Stimulated activated CD4-positive, alpha-beta T cell treated with anti-CD3 and anti-CD28 coated beads, Interleukin-1b, Interleukin-23, amount 100 ng/mL, for 4 hours (primary cell): Measurements from ENCODE around the gene ZNF165.
"Not testable (repeated sequence)": the region's sequence is repeated elsewhere in the genome, so short reads cannot be mapped to it uniquely, and the experiment has no call there.

Experiments
- DNase-seq, 2 donors: peaks; one replicate each; pipeline ENCODE4 v3.0.0-alpha.2; 2020; ENCODE audit warnings: low read depth in 2 of 2

The ZNF165 gene

GRCh38 chr6:28080381-28080630 lies at the start of gene ZNF165:
Gene ZNF165, plus strand, starts transcription at chr6:28080568. Its CDS starts 4,913 bp downstream, at chr6:28085481.
- DNase-seq, result peak in 1 of 2 donors; percentile 17

DNA sequence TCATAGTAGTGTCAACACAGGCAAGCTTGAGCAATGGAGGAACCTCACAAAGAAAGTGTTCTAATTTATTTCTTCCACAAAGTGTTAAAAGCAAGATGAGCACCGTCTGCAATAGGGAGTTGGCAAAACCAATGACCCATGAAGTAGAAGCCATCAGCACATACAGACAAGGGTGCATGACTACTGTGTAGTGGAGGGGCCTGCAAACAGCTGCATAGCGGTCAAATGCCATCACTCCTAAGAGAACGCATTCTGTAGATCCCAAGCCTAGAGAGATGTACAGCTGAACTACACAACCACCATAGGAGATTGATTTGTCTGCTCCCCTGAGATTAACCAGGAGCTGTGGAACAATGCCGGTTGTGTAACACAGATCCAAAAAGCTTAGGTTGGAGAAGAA lies 26.8 kb upstream of the ZNF165 start:
- no peak for DNase-seq

- no peak for DNase-seq
Measured at GRCh38 chr6:28060405-28060804, 20.0 kb upstream of the ZNF165 start.

- no peak for DNase-seq
Measured at GRCh38 chr6:28064272-28064671, 16.1 kb upstream of the ZNF165 start.

DNA sequence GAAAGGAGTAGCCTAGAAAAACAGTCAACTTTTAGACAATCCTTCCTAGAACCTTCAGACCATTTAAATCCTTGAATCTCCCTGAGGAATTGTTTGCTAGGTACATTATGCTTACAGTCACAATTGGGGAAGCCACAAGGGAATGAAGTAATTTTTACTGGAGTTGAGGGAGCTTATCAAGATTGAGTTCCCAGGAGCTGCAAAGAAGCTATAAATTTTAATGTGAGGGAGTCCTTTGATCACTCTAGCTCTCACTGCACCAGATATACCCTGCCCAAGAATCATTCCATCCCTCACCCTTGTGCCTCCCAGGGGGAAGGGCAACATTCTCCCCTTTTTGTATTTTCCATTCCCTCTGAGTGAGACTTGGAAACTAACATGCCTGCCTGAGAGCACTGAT lies 12.3 kb upstream of the ZNF165 start:
- no peak for DNase-seq

DNA sequence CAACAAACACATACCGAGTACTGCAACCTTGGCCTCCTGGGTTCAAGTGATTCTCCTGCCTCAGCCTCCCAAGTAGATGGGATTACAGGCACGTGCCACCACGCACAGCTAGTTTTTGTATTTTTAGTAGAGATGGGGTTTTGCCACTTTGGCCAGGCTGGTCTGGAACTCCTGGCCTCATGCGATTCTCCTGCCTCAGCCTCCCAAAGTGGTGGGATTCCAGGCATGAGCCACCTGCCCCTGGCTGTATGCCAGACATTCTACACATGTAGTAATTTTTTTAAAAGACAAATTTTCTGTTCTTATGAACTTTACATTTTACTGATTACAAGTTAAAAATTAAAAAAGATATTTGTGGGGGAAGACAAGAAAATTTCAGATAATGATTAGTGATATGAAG lies 9.4 kb upstream of the ZNF165 start:
- not testable (repeated sequence) for DNase-seq

DNA sequence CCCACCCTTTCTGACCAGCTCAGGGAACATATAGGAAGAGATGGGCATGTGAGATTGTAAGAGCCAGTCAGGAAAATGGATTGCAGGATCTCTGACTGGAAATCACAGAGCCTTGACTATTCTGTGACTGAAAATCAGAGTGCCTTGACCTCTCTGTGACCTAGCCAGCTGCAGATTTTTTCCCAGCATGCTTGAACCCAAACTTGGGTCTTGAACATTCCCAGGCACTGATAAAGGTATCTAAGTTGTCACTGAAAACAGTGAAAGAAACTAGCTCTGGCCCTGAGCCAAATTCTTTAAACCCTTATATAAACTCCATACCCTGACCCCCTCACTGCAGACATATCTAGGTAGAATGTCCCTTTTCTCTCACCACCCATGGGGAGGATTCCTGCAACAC lies 2.3 kb upstream of the ZNF165 start:
- DNase-seq, result no peak

- DNase-seq, result no peak
Measured at GRCh38 chr6:28078836-28079235, 1.5 kb upstream of the ZNF165 start.

DNA sequence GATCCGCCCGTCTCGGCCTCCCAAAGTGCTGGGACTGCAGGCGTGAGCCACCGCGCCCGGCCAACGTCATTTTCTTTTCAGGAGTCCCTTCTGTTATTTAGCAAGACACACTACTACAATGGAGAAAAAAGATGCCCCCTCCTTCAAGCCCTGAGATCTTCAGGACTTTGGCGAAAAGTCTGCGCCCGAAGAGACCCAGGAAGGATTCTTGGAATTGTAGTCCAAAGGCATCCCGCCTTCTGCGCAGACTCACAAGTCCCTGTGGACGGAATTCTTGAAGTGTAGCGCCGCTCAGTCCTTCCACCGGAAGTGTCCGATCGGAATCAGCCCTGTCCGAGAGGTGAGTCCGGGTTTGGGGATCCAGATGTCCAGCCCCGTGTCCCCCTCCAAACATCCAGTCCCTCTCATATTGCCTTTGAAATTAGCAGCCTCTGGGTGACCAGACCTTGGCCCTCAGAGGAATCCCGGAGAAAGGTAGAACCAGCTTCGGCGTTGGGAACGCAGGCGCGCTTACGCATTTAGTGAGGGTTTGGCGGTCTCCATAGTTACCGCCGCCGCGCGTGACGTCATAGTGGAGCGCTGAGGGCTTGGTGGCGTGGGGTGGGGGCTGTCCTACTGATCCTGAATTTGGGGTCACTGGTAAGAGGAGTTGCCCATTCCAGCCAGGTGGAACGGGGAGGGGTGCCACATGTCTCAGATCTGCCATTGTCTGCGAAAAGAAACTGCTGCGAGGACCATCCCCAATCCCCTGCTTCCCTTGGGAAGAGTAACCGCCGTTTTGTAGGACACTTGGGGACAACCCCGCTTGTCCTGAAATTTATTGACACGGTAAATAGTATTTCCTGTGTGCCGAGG lies 490 bp downstream of the ZNF165 start:
- DNase-seq, result peak; percentile 83 to 86

DNA sequence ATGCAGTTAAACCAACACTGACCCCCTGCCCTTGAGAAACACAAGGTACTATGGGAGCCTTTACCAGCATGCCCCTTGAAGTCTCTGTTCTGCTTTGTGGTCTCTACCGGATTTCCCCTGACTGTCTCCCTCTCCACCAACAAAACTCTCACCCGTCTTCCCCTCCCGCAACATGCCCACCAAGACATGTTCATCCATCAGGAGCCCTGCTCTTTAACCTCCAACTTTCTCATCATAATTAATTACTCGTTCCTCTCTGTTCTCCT lies 1.1 kb downstream of the ZNF165 start:
- no peak for DNase-seq

DNA sequence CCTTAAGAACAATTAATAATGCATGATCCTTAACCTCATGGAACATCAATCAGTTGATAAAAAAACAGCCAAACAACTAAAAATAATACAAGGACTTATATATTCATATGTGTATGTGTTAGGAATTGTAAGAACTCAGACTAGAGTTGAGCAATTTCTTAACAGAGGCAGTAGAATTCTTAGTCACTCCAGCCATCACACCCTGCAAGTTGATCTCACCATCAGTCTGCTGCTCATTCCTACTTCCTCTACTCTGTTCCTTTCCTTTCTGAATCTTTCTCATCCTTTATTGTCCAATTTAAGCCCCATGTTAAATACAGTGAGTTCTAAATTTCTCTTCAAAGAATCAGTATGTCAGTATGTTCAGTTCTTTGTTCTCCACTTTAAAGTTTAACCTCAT lies 2.6 kb downstream of the ZNF165 start:
- DNase-seq, result no peak

GRCh38 chr6:28089054-28089453 lies 8.7 kb downstream of the ZNF165 start:
- no peak for DNase-seq

GRCh38 chr6:28090917-28091586 lies 10.7 kb downstream of the ZNF165 start:
- no peak for DNase-seq

GRCh38 chr6:28102222-28102621 lies 21.9 kb downstream of the ZNF165 start:
- not testable (repeated sequence) for DNase-seq

GRCh38 chr6:28102699-28103098 lies 22.3 kb downstream of the ZNF165 start:
- DNase-seq, result not testable (repeated sequence)

GRCh38 chr6:28104392-28105244 lies 24.2 kb downstream of the ZNF165 start:
- peak; percentile 73 to 77 for DNase-seq

GRCh38 chr6:28105245-28105639 lies 24.9 kb downstream of the ZNF165 start:
- DNase-seq, result no peak

DNA sequence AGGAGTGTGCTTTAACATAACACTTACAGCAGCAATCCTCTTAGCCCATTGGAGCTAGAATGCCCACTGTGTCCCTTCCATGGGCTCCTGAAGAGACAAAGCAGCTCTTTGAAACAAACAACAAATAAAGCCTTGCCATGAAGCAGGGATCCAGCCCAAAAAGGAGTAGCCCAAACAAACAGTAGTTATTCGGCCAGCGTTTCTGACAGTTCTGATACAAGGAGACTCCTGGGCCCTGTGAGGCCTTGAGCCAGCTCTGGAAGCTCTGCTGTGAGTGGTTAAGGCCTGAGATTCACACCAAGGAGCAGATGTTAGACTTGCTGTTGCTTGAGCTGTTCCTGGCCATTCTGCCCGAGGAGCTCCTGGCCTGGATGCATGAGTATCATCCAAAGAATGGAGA lies 27.1 kb downstream of the ZNF165 start:
- DNase-seq, result no peak

GRCh38 chr6:28111964-28112363 lies 31.6 kb downstream of the ZNF165 start:
- DNase-seq, result no peak

GRCh38 chr6:28115799-28116198 lies 35.4 kb downstream of the ZNF165 start:
- DNase-seq, result no peak

- DNase-seq, result no peak
Measured at GRCh38 chr6:28117386-28118050, 37.1 kb downstream of the ZNF165 start.

- no peak for DNase-seq
Measured at GRCh38 chr6:28118217-28118616, 37.8 kb downstream of the ZNF165 start.
